Body of pancreas (tissue), 4 donors: ENCODE measurements around the gene IDH2. TPM values are rescaled to one million over a fixed set of nuclear protein-coding genes. Genes with fewer than 3 reads are reported as not detected.
A peak's percentile ranks its signal among the peaks of the same experiment; 100 is the strongest.
"Not testable (repeated sequence)": the region's sequence is repeated elsewhere in the genome, so short reads cannot be mapped to it uniquely, and the experiment has no call there.

Experiments
- ATAC-seq: fragments of 150-250 bp; one replicate; pipeline ENCODE4 v1.9.1; 2016
- DNase-seq, 4 donors: peaks; one replicate each; pipeline ENCODE4 v3.0.0-alpha.2; 2019
- H3K27ac ChIP-seq, 4 donors: fragments of 200-600 bp; sonication (generic); 1 replicate in 3 of 4; 2 replicates in 1 of 4; pipeline versions ENCODE4 v1.5.1 to v1.6.1; 2016 to 2019; ENCODE audit warnings: mild to moderate bottlenecking in 1 of 4, mixed read lengths in 1 of 4, moderate library complexity in 1 of 4
- H3K27me3 ChIP-seq, 2 donors: fragments of 200-600 bp; sonication (generic); one replicate each; pipeline ENCODE4 v1.6.0; 2016; ENCODE audit warnings: mild to moderate bottlenecking in 1 of 2
- H3K36me3 ChIP-seq, 2 donors: fragments of 200-600 bp; sonication (generic); replicated peaks in 1 of 2; 2 replicates each; pipeline ENCODE4 v1.5.1; 2016; ENCODE audit warnings: low read depth in 2 of 2; ENCODE audit not compliant: insufficient read depth in 1 of 2
- H3K4me1 ChIP-seq: fragments of 200-600 bp; sonication (generic); one replicate; pipeline ENCODE4 v1.6.0; 2016
- H3K4me3 ChIP-seq, 2 donors: fragments of 200-600 bp; sonication (generic); 1 replicate in 1 of 2; 2 replicates in 1 of 2; pipeline ENCODE4 v1.5.1; 2016 to 2019
- H3K9me3 ChIP-seq, 3 donors: fragments of 200-600 bp; sonication (generic); 1 replicate in 2 of 3; 2 replicates in 1 of 3; pipeline ENCODE4 v1.5.1; 2016
- CTCF ChIP-seq, 7 experiments: fragments of 450-650 bp in 4 of 7; fragments of 200-600 bp in 3 of 7; sonication (generic) in 3 of 7; IDR thresholded peaks; one replicate each; pipeline ENCODE4 v1.5.1; 2016 to 2019; ENCODE audit warnings: antibody characterized with exemption in 7 of 7
- POLR2A ChIP-seq, 3 donors: fragments of 450-650 bp; IDR thresholded peaks; one replicate each; pipeline ENCODE4 v1.6.1; 2016; ENCODE audit warnings: antibody characterized with exemption in 3 of 3, mild to moderate bottlenecking in 2 of 3
- WGBS, 2 donors: methylation state at CpG; one replicate each; pipeline ENCODE4 v1.1.5; 2017; 5-methylcytosine and 5-hydroxymethylcytosine counted together
- intact Hi-C: fragments of 100-400 bp; cut with DNase I; formaldehyde crosslinking; loops from one replicate; pipeline ENCODE4 v1.15.1; 2023
- total RNA-seq, 2 donors: library from RNA; depleted of rRNA; stranded (reverse); fragments of >200 nt; gene quantifications; one replicate each; pipeline ENCODE4 v1.1.0, GENCODE V29; 2016

The IDH2 gene
- total RNA-seq, 2 donors from 2014 or later = 77.5 to 78.6 TPM

GRCh38 chr15:90074023-90074422, 28.2 kb downstream of the IDH2 start:
- peak; percentile 69 to 87 (median 74) for DNase-seq
- peak overlapping the region; percentile 52 to 93 (median 88) for H3K27ac ChIP-seq
- peaks cover 0 to 3% of the 10 kb centered on the region in 2 donors for H3K36me3 ChIP-seq
- H3K9me3 ChIP-seq = no peaks in the 10 kb centered on the region
- WGBS, 2 donors = 27 to 54% methylated on average over 11 to 12 of the region's 12 CpGs
- peak; percentile 47 for ATAC-seq
- peaks cover 73% of the 10 kb centered on the region for H3K4me1 ChIP-seq
- no peak overlapping the region for H3K4me3 ChIP-seq
- intact Hi-C loops = no loop called here
- no peak for TF ChIP-seq CTCF (IDR thresholded peaks at IDR 0.05)
- peak in 2 of 3 donors; percentile 20 to 41 for TF ChIP-seq POLR2A (IDR thresholded peaks at IDR 0.05)
- no peaks in the 10 kb centered on the region for H3K27me3 ChIP-seq

GRCh38 chr15:90072978-90073640, 29.2 kb downstream of the IDH2 start:
- DNase-seq (peak in 3 of 4 donors; percentile 64 to 72 (median 66)), ATAC-seq (no peak)
- H3K27me3 ChIP-seq = no peaks in the 10 kb centered on the region
- H3K27ac ChIP-seq = peak overlapping the region; percentile 22 to 93 (median 88)
- H3K4me1 ChIP-seq = peaks cover 81% of the 10 kb centered on the region
- TF ChIP-seq POLR2A (IDR thresholded peaks at IDR 0.05) (no peak), CTCF (IDR thresholded peaks at IDR 0.05) (peak in 3 of 7 experiments; percentile 21 to 32 (median 30))
- no peaks in the 10 kb centered on the region for H3K9me3 ChIP-seq
- H3K4me3 ChIP-seq = no peak overlapping the region
- intact Hi-C loops = no loop called here
- WGBS, 2 donors = 59 to 64% methylated on average over 7 to 17 of the region's 17 CpGs
- no peaks in the 10 kb centered on the region for H3K36me3 ChIP-seq

GRCh38 chr15:90071220-90071807, 31.0 kb downstream of the IDH2 start:
- peak; percentile 45 to 85 (median 81) for TF ChIP-seq CTCF (IDR thresholded peaks at IDR 0.05)
- TF ChIP-seq POLR2A (IDR thresholded peaks at IDR 0.05) = no peak
- WGBS, 2 donors = 42 to 46% methylated on average over 5 of the region's 5 CpGs
- Histone ChIP-seq H3K27me3 (no peaks in the 10 kb centered on the region), H3K36me3 (no peaks in the 10 kb centered on the region), H3K4me3 (no peak overlapping the region), H3K4me1 (peaks cover 91% of the 10 kb centered on the region), H3K9me3 (no peaks in the 10 kb centered on the region), H3K27ac (peak overlapping the region in 3 of 4 donors; percentile 49 to 93 (median 89))
- ATAC-seq (peak; percentile 34), DNase-seq (peak; percentile 82 to 91 (median 86))
- intact Hi-C loops = no loop called here

- intact Hi-C loops, DNase-seq, H3K36me3 ChIP-seq, H3K27me3 ChIP-seq, ATAC-seq, H3K4me3 ChIP-seq, H3K9me3 ChIP-seq: not testable (repeated sequence)
- Histone ChIP-seq H3K27ac (peak overlapping the region; percentile 49 to 93 (median 72)), H3K4me1 (peaks cover 84% of the 10 kb centered on the region)
- WGBS, 2 donors = 79 to 84% methylated on average over 2 of the region's 2 CpGs
Observed at GRCh38 chr15:90070623-90071022, 31.6 kb downstream of the IDH2 start.

- peak; percentile 57 for ATAC-seq
- H3K4me3 ChIP-seq = no peak overlapping the region
- TF ChIP-seq CTCF (IDR thresholded peaks at IDR 0.05) (no peak), POLR2A (IDR thresholded peaks at IDR 0.05) (peak; percentile 15 to 53 (median 45))
- H3K4me1 ChIP-seq = peaks cover 83% of the 10 kb centered on the region
- intact Hi-C loops = no loop called here
- peak overlapping the region; percentile 84 to 93 (median 88) for H3K27ac ChIP-seq
- H3K27me3 ChIP-seq = no peaks in the 10 kb centered on the region
- 73 to 74% methylated on average over 12 to 37 of the region's 37 CpGs for WGBS, 2 donors
- no peaks in the 10 kb centered on the region for H3K36me3 ChIP-seq
- H3K9me3 ChIP-seq = no peaks in the 10 kb centered on the region
- DNase-seq = peak; percentile 72 to 95 (median 88)
Observed at GRCh38 chr15:90067953-90068606, 34.2 kb downstream of the IDH2 start.
